ENCODE results near the gene SEM1.

DNA sequence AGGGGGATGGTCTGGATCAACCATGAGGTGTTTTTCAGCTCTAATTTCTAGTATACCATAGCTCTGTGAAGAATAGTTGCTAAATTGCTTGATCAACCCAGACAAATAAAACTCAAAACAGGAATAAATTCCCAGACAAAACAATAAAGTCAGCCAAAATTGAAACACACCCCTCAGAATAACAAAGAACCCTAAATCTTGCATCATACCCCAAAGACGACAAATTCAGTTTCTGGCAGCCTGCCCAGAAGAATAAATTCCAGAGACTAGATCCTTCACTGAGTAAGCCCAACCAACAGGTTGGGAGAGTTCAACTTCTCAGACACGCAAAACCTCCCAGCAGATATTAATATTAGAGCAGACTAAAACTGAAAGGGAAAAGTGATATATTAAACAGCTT, 11.2 kb upstream of the SEM1 start:
- TF ChIP-seq POLR2A (IDR thresholded peaks at IDR 0.05; ENCODE audit: low read depth, low read length) (no peak), RAD21 (IDR thresholded peaks at IDR 0.05; ENCODE audit: low read length) (no peak), BHLHE40 (IDR thresholded peaks at IDR 0.05; ENCODE audit: low read depth, low read length) (no peak), RFX5 (IDR thresholded peaks at IDR 0.05; ENCODE audit: low read depth, low read length) (no peak)
- TF ChIP-seq, protein P1, sequence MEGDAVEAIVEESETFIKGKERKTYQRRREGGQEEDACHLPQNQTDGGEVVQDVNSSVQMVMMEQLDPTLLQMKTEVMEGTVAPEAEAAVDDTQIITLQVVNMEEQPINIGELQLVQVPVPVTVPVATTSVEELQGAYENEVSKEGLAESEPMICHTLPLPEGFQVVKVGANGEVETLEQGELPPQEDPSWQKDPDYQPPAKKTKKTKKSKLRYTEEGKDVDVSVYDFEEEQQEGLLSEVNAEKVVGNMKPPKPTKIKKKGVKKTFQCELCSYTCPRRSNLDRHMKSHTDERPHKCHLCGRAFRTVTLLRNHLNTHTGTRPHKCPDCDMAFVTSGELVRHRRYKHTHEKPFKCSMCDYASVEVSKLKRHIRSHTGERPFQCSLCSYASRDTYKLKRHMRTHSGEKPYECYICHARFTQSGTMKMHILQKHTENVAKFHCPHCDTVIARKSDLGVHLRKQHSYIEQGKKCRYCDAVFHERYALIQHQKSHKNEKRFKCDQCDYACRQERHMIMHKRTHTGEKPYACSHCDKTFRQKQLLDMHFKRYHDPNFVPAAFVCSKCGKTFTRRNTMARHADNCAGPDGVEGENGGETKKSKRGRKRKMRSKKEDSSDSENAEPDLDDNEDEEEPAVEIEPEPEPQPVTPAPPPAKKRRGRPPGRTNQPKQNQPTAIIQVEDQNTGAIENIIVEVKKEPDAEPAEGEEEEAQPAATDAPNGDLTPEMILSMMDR (conservative IDR thresholded peaks at IDR 0.05; ENCODE audit: low read depth, low read length) = no peak
